T follicular helper cell (primary cell): Measurements from ENCODE around the gene INO80C.

Experiments used
- DNase-seq: peaks from one replicate; pipeline ENCODE4 v3.0.0-alpha.2; 2020; ENCODE audit warnings: low read depth

Gene INO80C

GRCh38 chr18:35426786-35427185 is 71.0 kb downstream of the INO80C start:
- DNase-seq, result no peak

- no peak for DNase-seq
Observed at GRCh38 chr18:35424356-35424755, 73.4 kb downstream of the INO80C start.

- no peak for DNase-seq
Observed at GRCh38 chr18:35422237-35422636, 75.5 kb downstream of the INO80C start.

- no peak for DNase-seq
Observed at GRCh38 chr18:35418610-35419009, 79.2 kb downstream of the INO80C start.
